GM23338 (cell line): ENCODE measurements around the gene ATOH8. TPM values are rescaled to one million over a fixed set of nuclear protein-coding genes. Genes with fewer than 3 reads are reported as not detected.

ENCODE experiments used
- ATAC-seq: fragments of 200-7000 bp; cut with Tn5 transposase; 3 replicates; pipeline ENCODE4 v1.9.1; 2020
- DNase-seq: peaks from one replicate; pipeline ENCODE4 v3.0.0-alpha.2; 2015; ENCODE audit warnings: low spot score
- H2AFZ ChIP-seq: fragments of 200-600 bp; sonication (generic); 2 replicates; pipeline ENCODE4 v1.8.0; 2016; ENCODE audit warnings: antibody characterized with exemption, mild to moderate bottlenecking, moderate library complexity
- H3F3A ChIP-seq: fragments of 200-600 bp; sonication (generic); replicated peaks from 2 replicates; pipeline ENCODE4 v1.8.0; 2017; ENCODE audit warnings: antibody characterized with exemption, mixed run types, low read depth
- H3K27ac ChIP-seq: fragments of 200-600 bp; sonication (generic); 2 replicates; pipeline ENCODE4 v1.6.1; 2016; ENCODE audit warnings: low read depth
- H3K27me3 ChIP-seq: fragments of 200-600 bp; sonication (generic); 2 replicates; pipeline ENCODE4 v1.8.0; 2016; ENCODE audit warnings: mild to moderate bottlenecking, mixed run types, moderate library complexity; ENCODE audit not compliant: insufficient read depth
- H3K36me3 ChIP-seq: fragments of 200-600 bp; sonication (generic); 2 replicates; pipeline ENCODE4 v1.8.0; 2016; ENCODE audit warnings: mild to moderate bottlenecking; ENCODE audit not compliant: insufficient read depth
- H3K4me1 ChIP-seq: fragments of 200-600 bp; sonication (generic); 2 replicates; pipeline ENCODE4 v1.8.0; 2016; ENCODE audit warnings: mild to moderate bottlenecking, moderate library complexity; ENCODE audit not compliant: insufficient read depth
- H3K4me2 ChIP-seq: fragments of 200-600 bp; sonication (generic); 2 replicates; pipeline ENCODE4 v1.7.1; 2017; ENCODE audit warnings: mixed run types
- H3K4me3 ChIP-seq: fragments of 200-600 bp; sonication (generic); 2 replicates; pipeline ENCODE4 v1.6.1; 2016; ENCODE audit warnings: mixed run types
- H3K79me2 ChIP-seq: fragments of 200-600 bp; sonication (generic); replicated peaks from 2 replicates; pipeline ENCODE4 v1.8.0; 2017; ENCODE audit warnings: mild to moderate bottlenecking; ENCODE audit not compliant: insufficient read depth
- H3K9me2 ChIP-seq: fragments of 200-600 bp; sonication (generic); 2 replicates; pipeline ENCODE4 v1.8.0; 2017; ENCODE audit not compliant: insufficient read depth
- H4K20me1 ChIP-seq: fragments of 200-600 bp; sonication (generic); replicated peaks from 2 replicates; pipeline ENCODE4 v1.8.0; 2017; ENCODE audit warnings: mild to moderate bottlenecking; ENCODE audit not compliant: insufficient read depth
- H3K27ac Mint-ChIP-seq: 2 replicates; pipeline ENCODE4 v1.8.0; 2020; ENCODE audit warnings: inconsistent platforms, mild to moderate bottlenecking, moderate library complexity, mixed read lengths
- H3K27me3 Mint-ChIP-seq: 3 replicates; pipeline ENCODE4 v1.8.0; 2022; ENCODE audit warnings: low read depth, mild to moderate bottlenecking, moderate library complexity, mixed read lengths, inconsistent platforms; ENCODE audit not compliant: insufficient read depth, poor library complexity
- H3K36me3 Mint-ChIP-seq: 3 replicates; pipeline ENCODE4 v1.8.0; 2021; ENCODE audit warnings: low read depth, mild to moderate bottlenecking, inconsistent platforms, moderate library complexity, mixed read lengths
- H3K4me1 Mint-ChIP-seq: 3 replicates; pipeline ENCODE4 v1.8.0; 2020; ENCODE audit warnings: mild to moderate bottlenecking, inconsistent platforms, mixed read lengths
- H3K4me3 Mint-ChIP-seq: 3 replicates; pipeline ENCODE4 v1.8.0; 2021; ENCODE audit warnings: moderate library complexity, mild to moderate bottlenecking, inconsistent platforms, mixed read lengths
- H3K9me3 Mint-ChIP-seq: 3 replicates; pipeline ENCODE4 v1.8.0; 2020; ENCODE audit warnings: moderate library complexity, mild to moderate bottlenecking, inconsistent platforms, mixed read lengths
- ETS1 ChIP-seq: IDR thresholded peaks from 2 replicates; pipeline ENCODE4 v1.6.1; 2016; ENCODE audit warnings: antibody characterized with exemption
- EZH2 ChIP-seq: fragments of 200-600 bp; sonication (generic); IDR thresholded peaks from one replicate; pipeline ENCODE4 v1.8.0; 2017; ENCODE audit warnings: antibody characterized with exemption, mild to moderate bottlenecking, low read depth; ENCODE audit not compliant: unreplicated experiment
- POLR2AphosphoS5 ChIP-seq: IDR thresholded peaks from 2 replicates; pipeline ENCODE4 v1.6.1; 2016; ENCODE audit warnings: antibody characterized with exemption, low read depth
- REST ChIP-seq: IDR thresholded peaks from one replicate; pipeline ENCODE4 v1.6.1; 2018; ENCODE audit warnings: antibody characterized with exemption; ENCODE audit not compliant: unreplicated experiment
- STAT1 ChIP-seq: IDR thresholded peaks from one replicate; pipeline ENCODE4 v1.6.1; 2016; ENCODE audit warnings: antibody characterized with exemption; ENCODE audit not compliant: unreplicated experiment
- ZNF114 ChIP-seq: fragments of 250-450 bp; sonication (Bioruptor Pico); IDR thresholded peaks from 2 replicates; pipeline ENCODE4 v1.5.0; 2020; ENCODE audit warnings: mild to moderate bottlenecking, moderate library complexity
- ZNF331 ChIP-seq: fragments of 250-450 bp; sonication (Bioruptor Pico); IDR thresholded peaks from 2 replicates; pipeline ENCODE4 v1.5.0; 2020; ENCODE audit warnings: low read depth, mild to moderate bottlenecking, moderate library complexity
- ZNF462 ChIP-seq: fragments of 250-450 bp; sonication (Bioruptor Pico); IDR thresholded peaks from 2 replicates; pipeline ENCODE4 v1.5.0; 2020; ENCODE audit warnings: mild to moderate bottlenecking, moderate library complexity
- polyA plus RNA-seq: library from polyadenylated mRNA; unstranded; fragments of >200 nt; fragmentation: Nextera tagmentation; extraction: Ambion mirVana; gene quantifications from 2 replicates; pipeline ENCODE4 v1.2.1, GENCODE V29; 2016
- total RNA-seq: library from RNA; depleted of rRNA; stranded (reverse); fragments of >200 nt; shearing (Covaris generic); gene quantifications from 2 replicates; pipeline ENCODE4 v1.2.3, GENCODE V29; 2014

The ATOH8 gene
- total and polyA plus RNA-seq, 2 experiments from 2014 or later, result 0.11 to 0.97 TPM

GRCh38 chr2:85747441-85747840, 6.3 kb upstream of the ATOH8 start (continued):
- TF ChIP-seq STAT1 (no peak), POLR2AphosphoS5 (no peak), ETS1 (no peak), EZH2 (no peak)

- H4K20me1 ChIP-seq, result no peaks in the 10 kb centered on the region
- no peak overlapping the region for H3K4me3 ChIP-seq
- Mint-ChIP-seq H3K4me3 (no peak overlapping the region), H3K4me1 (peaks cover 20% of the 10 kb centered on the region), H3K27ac (no peak overlapping the region), H3K36me3 (no peaks in the 10 kb centered on the region; the same call in 2 of the 3 replicates), H3K27me3 (peaks cover 56% of the 10 kb centered on the region), H3K9me3 (no peaks in the 10 kb centered on the region)
- TF ChIP-seq ZNF331 (CRISPR knock-in tag) (peak; percentile 47), POLR2AphosphoS5 (no peak), ZNF462 (CRISPR knock-in tag) (no peak), REST (no peak), ETS1 (no peak), EZH2 (no peak), ZNF114 (CRISPR knock-in tag) (no peak)
- no peak for DNase-seq
- no peak overlapping the region for H2AFZ ChIP-seq
- H3K79me2 ChIP-seq, result no peaks in the 10 kb centered on the region
- no peak for ATAC-seq
- H3K27ac ChIP-seq, result no peak overlapping the region
- peaks cover 31% of the 10 kb centered on the region for H3K27me3 ChIP-seq
- 0 out of 2 replicates have a peak, but pooled peaks cover 7% of the 10 kb centered on the region for H3F3A ChIP-seq
- H3K4me1 ChIP-seq, result no peaks in the 10 kb centered on the region; the same call in 1 of the 2 replicates
- no peaks in the 10 kb centered on the region for H3K36me3 ChIP-seq
- H3K4me2 ChIP-seq, result no peak overlapping the region
- H3K9me2 ChIP-seq, result no peaks in the 10 kb centered on the region
These were observed 5.6 kb upstream of the ATOH8 start for GRCh38 chr2:85748039-85748734.
